GM11168 (cell line): Measurements from ENCODE around the gene EED.
"Not testable (repeated sequence)": the region's sequence is repeated elsewhere in the genome, so short reads cannot be mapped to it uniquely, and the experiment has no call there.

ENCODE experiments used
- in situ Hi-C: fragments of 300-500 bp; cut with MboI; formaldehyde crosslinking; loops from one replicate; pipeline ENCODE4 v1.12.0; 2022; ENCODE audit warnings: low sequenced_read_pairs; ENCODE audit not compliant: unreplicated experiment

EED gene

DNA sequence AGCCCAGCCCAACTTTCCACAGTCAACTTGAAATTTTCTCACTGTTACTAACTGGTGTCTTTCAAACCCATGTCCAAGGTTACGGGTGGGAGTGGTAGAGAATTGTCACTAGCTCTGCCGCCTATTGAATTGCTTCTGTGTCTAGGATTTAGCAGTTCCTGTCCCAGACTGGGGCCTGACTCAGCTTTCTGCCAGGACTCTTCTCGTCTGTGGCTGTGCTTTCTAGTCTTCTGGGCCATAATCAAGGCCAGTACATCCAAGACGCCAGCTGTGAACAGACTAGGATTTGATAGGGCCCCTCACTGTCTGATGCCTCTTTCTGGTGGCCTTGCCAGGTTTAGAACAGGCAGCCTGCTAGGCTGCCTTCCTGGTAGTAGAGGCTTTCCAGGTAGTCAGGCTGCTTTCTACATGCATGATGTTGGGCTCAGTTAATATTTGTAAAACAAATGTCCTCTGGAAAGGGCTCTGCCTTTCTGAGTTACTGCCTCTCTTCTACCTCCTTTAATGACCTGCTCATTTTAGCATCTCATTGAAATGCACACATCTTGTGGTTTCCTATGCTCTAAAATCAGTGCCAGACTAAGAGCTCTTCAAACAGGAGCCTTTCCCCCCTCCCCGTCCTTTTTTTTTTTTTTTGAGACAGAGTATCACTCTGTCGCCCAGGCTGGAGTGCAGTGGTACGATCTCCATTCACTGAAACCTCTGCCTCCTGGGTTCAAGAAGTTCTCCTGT is 44.4 kb downstream of the EED start:
- in situ Hi-C loops = no loop called here

DNA sequence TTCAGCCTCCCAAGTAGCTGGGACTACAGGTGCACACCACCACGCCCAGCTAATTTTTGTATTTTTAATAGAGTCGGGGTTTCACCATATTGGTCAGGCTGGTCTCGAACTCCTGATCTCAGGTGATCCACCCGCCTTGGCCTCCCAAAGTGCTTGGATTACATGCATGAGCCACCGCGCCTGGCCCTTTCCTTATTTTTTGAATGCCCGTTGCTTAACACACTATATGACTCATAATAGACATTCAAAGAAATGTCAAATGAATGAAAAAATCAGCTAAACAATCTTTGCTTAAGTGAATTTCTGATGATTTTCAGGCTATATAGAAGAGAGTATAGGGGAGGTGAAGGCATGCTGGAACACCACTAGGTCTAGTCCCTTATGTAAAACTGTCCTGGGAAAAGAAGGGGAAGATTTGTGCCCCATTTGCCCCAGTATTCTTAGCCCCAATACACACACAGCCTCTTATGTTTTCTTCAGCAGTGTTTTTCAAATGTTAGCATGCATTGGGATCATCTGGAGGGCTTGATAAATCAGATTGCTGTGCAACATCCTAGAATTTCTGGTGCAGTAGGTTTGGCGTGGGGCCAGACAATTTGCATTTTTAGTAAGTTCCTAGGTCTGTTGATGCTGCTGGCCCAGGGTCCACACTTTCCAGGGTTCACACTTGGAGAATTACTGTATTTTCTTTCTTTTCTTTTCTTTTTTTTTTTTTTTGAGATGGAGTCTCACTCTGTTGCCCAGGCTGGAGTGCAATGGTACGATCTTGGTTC is 45.1 kb downstream of the EED start:
- in situ Hi-C loops = loop anchor here (10.0 kb wide), 2 partner anchors 255 to 435 kb away; partner anchors contain the start of gene CCDC83

DNA sequence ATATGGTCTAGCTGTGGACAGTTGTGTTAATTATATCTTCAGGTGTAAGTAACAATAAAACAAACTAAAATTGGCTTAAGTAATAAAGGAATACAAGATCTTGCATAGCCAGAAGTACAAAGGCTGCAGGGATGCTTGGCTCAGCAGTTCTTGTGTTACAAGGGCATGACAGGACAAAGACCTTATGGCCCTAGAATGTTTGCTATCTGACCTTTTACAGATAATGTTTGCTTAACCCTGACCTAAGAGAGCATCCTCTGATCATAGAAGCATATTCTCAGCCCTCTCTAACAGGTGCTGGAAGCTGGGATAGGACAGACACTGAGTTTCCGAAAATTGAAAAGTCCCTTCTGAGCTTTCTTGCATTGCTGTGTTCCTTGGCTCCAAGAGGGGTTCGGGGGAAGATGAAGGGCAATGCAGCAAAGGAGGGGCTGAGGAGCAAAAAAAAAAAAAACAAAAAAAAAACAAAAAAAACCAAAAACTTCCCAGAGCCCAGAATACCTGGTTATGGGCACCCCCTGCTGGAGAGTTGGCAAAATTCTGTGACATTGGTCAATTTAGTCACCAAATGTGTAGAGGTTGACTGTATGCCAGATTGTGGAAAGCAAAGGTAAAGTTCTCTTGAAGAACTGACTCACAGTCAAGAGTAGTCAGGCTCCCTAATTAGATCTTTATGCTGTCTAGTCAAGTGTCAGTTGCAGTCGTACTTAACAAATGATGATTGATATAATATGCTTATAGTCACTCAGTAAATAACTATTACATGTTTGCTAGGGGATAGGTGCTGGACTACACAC is 47.1 kb downstream of the EED start:
- in situ Hi-C loops = loop anchor here (10.0 kb wide), 2 partner anchors 257 to 437 kb away; partner anchors contain the start of gene CCDC83

DNA sequence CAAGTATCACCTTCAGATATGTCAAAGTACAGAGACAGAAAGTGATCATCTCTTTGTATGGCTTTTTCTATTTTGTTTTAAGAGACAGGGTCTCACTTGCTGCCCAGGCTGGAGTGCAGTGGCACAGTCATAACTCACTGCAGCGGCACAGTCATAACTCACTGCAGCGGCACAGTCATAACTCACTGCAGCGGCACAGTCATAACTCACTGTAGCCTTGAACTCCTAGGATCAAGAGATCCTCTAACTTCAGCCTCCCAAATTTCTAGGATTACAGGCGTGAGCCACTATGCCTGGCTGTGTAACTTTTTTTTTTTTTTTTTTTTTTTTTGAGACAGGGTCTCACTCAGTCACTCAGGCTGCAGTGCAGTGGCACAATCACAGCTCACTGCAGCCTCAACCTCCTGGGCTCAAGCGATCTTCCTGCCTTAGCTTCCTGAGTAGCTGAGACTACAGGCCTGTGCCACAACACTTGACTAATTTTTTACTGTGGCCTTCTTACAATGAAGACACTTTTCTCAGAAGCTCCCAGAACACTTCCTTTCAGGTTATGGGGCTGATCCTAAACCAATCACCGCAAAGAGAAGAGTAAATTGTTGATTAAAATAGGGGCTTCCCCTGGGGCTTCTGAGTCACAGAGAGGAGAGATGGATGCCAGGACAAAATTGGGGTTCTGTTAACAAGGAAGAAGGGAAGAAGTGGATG is 48.5 kb downstream of the EED start:
- in situ Hi-C loops = loop anchor here (10.0 kb wide), 2 partner anchors 258 to 438 kb away; partner anchors contain the start of gene CCDC83

DNA sequence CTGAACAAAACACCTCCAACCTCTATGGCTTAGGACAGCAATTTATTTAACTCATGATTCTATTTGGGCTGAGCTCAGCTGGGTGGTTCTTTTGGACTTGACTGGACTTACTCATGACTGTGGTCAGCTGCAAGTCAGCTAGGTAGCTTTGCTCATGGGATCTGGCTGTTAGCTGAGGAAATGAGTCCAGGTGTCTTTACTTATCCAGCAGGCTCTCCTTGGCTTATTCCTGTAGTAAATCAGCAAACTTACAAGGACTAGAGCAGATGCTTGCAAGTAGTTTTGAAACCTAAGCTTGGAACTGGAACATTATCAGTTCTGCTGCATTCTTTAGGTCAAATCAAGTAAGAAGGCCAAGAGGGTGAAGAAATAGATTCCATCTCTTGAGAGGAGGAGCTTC is 49.5 kb downstream of the EED start:
- in situ Hi-C loops = loop anchor here (10.0 kb wide), 2 partner anchors 259 to 439 kb away; partner anchors contain the start of gene CCDC83

DNA sequence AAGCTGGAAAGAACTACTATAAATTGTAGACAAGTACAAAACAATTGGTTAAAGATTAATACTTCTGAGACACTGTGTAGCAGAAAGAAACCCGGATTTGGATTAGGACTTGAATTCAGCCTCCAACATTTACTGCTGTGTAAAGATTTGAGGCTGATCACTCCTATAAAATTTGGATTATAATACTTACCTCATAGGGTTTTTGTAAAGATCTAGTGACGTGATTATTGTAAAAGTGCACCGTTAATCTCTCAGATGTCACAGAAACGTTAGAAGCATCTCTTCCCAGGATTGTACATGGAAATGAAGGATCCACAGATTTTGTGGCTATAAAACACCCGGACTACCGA is 57.2 kb downstream of the EED start:
- in situ Hi-C loops = no loop called here

DNA sequence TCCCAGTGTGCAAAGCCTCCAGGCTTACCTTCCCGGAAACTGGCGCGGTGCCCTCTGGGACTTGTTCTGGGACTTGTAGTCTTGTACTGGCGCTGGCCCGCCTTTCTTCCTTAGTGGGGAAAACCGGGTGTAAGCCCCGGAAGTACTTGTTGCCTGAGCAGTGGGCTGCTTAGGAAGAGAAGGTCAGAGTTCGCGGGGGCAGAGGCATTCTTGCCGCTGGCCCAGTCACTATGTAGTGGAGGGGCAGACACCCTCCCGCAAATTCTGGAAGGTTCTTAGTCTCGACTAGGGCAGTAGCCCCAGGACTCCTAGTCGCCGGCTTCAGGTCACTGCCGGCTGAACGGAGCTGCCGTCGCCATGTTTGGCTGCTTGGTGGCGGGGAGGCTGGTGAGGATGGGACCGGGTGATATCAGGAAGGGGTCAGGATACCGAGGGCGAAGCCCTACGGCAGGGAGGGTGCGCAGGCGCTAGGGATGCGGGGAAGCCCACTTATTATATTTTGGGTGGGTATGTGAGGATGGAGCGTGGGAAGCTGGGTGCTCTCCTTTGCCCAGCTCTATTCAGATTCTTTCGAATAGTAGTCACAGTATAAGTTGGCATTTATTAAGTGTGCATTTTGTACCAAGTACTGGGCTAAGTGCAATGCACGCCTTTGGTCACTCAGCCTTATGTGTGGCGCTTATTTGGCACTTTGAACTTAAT is 57.7 kb downstream of the EED start, which contains the start of gene HIKESHI:
Gene HIKESHI, plus strand, starts transcription at position 149 of the 702 bp plus-strand sequence. Its CDS starts 209 bp downstream, at position 358.
- in situ Hi-C loops = no loop called here

DNA sequence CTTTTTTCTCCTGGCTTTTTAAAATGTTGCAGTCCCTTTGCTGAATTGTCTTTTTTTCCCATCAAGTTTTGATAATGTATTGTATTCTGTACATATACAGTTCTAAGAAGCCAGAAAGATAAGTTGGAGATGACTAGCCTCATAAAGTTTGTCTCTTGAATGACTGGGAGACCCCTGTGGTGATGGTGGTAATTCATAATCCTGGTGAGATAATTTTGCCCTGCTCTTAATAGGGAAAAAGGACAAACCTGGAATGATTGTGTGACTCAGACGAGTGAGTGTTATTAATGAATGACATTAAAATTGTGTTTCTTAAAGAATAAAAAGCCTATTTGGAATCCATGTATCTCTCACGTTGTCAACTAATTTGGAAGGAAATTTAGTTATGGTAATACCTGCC is 58.7 kb downstream of the EED start:
- in situ Hi-C loops = no loop called here

DNA sequence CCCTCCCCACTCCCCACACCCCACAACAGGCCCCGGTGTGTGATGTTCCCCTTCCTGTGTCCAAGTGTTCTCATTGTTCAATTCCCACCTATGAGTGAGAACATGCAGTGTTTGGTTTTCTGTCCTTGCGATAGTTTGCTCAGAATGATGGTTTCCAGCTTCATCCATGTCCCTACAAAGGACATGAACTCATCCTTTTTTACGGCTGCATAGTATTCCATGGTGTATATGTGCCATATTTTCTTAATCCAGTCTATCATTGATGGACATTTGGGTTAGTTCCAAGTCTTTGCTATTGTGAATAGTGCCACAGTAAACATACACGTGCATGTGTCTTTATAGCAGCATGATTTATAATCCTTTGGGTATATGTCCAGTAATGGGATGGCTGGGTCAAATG is 64.2 kb downstream of the EED start:
- in situ Hi-C loops = not testable (repeated sequence)

DNA sequence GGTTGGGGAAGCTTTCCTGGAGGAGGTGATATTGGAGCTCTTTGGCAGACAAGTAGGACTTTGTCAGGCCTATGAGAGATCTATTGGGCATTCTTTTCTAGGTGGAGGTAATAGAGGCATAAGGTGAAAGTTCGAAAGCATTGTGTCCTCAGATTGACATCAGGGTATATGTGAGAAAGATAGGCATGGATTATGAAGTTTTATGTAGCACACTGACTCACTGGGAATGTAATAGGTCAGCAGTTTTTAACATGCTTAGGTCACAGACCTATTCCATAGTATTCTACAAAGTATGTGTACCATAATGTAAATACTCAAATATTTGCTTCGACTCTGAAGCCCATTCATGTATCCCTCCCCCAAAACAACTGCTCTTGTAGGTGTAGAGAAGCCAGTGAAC is 69.2 kb downstream of the EED start:
- in situ Hi-C loops = no loop called here

DNA sequence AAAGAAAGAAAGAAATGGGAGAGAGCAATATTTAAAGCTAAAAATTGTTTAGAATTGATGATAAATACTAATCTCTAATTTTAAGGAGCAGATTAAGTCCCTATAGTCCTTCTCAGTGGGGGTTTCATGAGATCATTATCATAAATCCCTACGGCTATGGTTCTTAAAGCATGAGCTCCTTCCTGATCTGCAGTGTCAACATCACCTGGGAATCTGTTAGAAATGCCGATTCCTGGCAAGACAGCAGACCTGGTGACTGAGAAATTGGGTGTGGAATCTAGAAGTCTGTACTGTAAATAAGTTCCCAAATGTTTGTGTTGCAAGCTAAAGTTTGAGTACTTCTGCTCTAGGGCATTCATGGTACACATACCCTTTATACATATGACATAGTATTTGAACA is 70.1 kb downstream of the EED start:
- in situ Hi-C loops = no loop called here
